Measurements from ENCODE around the gene TLE1.

DNA sequence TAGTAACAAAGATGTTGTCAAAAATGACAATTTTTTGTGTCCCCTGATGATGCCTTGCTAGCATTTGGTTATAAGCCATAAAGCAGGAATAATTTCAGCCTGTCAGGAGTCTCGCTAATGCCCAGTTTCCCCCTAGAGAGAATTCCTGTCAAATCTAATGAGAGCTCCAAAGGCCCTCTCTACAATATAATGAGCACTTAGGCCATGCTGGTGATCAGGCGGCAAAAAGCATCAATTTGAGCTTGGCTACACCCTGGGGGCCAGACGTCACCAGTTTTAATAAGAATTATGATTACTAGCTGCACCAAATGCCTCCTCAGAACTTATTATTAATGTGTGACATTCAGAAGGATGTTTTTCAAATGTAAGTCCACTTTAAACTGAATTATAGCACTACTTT, 6.1 kb downstream of the TLE1 start:
- TF ChIP-seq GATA2 (IDR thresholded peaks at IDR 0.05; ENCODE audit: low read depth, low read length) (no peak), GATA3 (IDR thresholded peaks at IDR 0.05; ENCODE audit: low read depth, low read length) (no peak)

Measured in SH-SY5Y (cell line).